Endothelial cell of umbilical vein (primary cell): Measurements from ENCODE around the gene FLNB. TPM values are rescaled to one million over a fixed set of nuclear protein-coding genes. Genes with fewer than 3 reads are reported as not detected.

Experiments
- BruUV-seq: library from RNA; stranded (reverse); fragments of 400-500 nt; replicated peaks from 2 replicates; lab custom pipeline; 2021; lab: Mats Ljungman, UMichigan
- CTCF ChIA-PET: fragments of 300-600, 350-600 bp; sonication (Branson Sonifier 250); formaldehyde crosslinking; loops from one replicate; lab custom pipeline; 2021; ENCODE audit warnings: antibody characterized with exemption, inconsistent platforms; lab: Charles Lee
- POLR2A ChIA-PET: fragments of 300-600, 350-600 bp; sonication (Branson Sonifier 250); formaldehyde crosslinking; loops from one replicate; lab custom pipeline; 2021; ENCODE audit warnings: antibody characterized with exemption, inconsistent platforms; lab: Charles Lee
- DNase-seq: peaks from one replicate; pipeline ENCODE4 v3.0.0-alpha.2; 2011; ENCODE audit warnings: low read depth, low spot score
- FAIRE-seq: peaks from 2 replicates; lab custom pipeline; 2011; peaks lifted over from hg19 to GRCh38; lab: Jason Lieb, UNC
- H2AFZ ChIP-seq: 2 replicates; pipeline ENCODE4 v1.6.0; 2012; ENCODE audit warnings: low read depth, low read length, control low read depth, inconsistent platforms
- H3K27ac ChIP-seq: 2 replicates; pipeline ENCODE4 v1.5.1; 2011; ENCODE audit warnings: low read depth, mild to moderate bottlenecking, control low read depth, low read length, moderate library complexity; ENCODE audit not compliant: insufficient read depth
- H3K27me3 ChIP-seq, 2 experiments: 2 replicates each; pipeline versions ENCODE4 v1.6.0 to v1.6.1; 2011; ENCODE audit warnings: low read length in 2 of 2, mixed read lengths in 1 of 2; ENCODE audit not compliant: control insufficient read depth in 2 of 2, insufficient read depth in 2 of 2
- H3K36me3 ChIP-seq, 2 experiments: 2 replicates in 1 of 2; 3 replicates in 1 of 2; pipeline ENCODE4 v1.5.1; 2011; ENCODE audit warnings: low read length in 2 of 2, mild to moderate bottlenecking in 1 of 2, moderate library complexity in 1 of 2; ENCODE audit not compliant: control insufficient read depth in 2 of 2, insufficient read depth in 2 of 2; ENCODE audit errors: extremely low read depth in 1 of 2
- H3K4me1 ChIP-seq: 3 replicates; pipeline ENCODE4 v1.5.1; 2011; ENCODE audit warnings: mild to moderate bottlenecking, low read length; ENCODE audit not compliant: control insufficient read depth, insufficient read depth; ENCODE audit errors: extremely low read depth
- H3K4me2 ChIP-seq: 2 replicates; pipeline ENCODE4 v1.6.1; 2011; ENCODE audit warnings: low read length, control low read depth, mixed read lengths; ENCODE audit not compliant: insufficient read depth
- H3K4me3 ChIP-seq, 3 experiments: fragments of 200-600 bp in 1 of 3; sonication (generic), shearing (Covaris generic) in 1 of 3; replicated peaks in 1 of 3; 2 replicates each; pipeline ENCODE4 v1.5.1; 2011 to 2016; ENCODE audit warnings: control low read depth in 3 of 3, low read length in 3 of 3, mild to moderate bottlenecking in 2 of 3, inconsistent platforms in 1 of 3, low read depth in 1 of 3, moderate library complexity in 1 of 3; ENCODE audit not compliant: insufficient read depth in 1 of 3
- H3K79me2 ChIP-seq: 2 replicates; pipeline ENCODE4 v1.6.0; 2012; ENCODE audit warnings: low read length, inconsistent platforms; ENCODE audit not compliant: control insufficient read depth, insufficient read depth
- H3K9ac ChIP-seq: replicated peaks from 2 replicates; pipeline ENCODE3; 2011; ENCODE audit warnings: low read length, control low read depth; ENCODE audit not compliant: insufficient read depth; ENCODE audit errors: extremely low read depth
- H3K9me1 ChIP-seq: replicated peaks from 3 replicates; pipeline ENCODE4 v1.6.0; 2011; ENCODE audit warnings: mild to moderate bottlenecking, low read length; ENCODE audit not compliant: control insufficient read depth, insufficient read depth; ENCODE audit errors: extremely low read depth
- H3K9me3 ChIP-seq: replicated peaks from 2 replicates; pipeline ENCODE4 v1.5.1; 2012; ENCODE audit warnings: low read length, inconsistent platforms; ENCODE audit not compliant: control insufficient read depth, insufficient read depth
- H4K20me1 ChIP-seq: replicated peaks from 2 replicates; pipeline ENCODE3; 2011; ENCODE audit warnings: mild to moderate bottlenecking, low read length; ENCODE audit not compliant: control insufficient read depth, insufficient read depth; ENCODE audit errors: extremely low read depth
- EZH2 ChIP-seq: IDR thresholded peaks from 2 replicates; pipeline ENCODE4 v1.6.1; 2012; ENCODE audit warnings: borderline replicate concordance, low read depth, mild to moderate bottlenecking, moderate library complexity, low read length, inconsistent platforms; ENCODE audit not compliant: severe bottlenecking
- FOS ChIP-seq: IDR thresholded peaks from 2 replicates; pipeline ENCODE4 v1.6.1; 2011; ENCODE audit warnings: mild to moderate bottlenecking, low read length, moderate library complexity, borderline replicate concordance; ENCODE audit not compliant: insufficient read depth
- GATA2 ChIP-seq: IDR thresholded peaks from 2 replicates; pipeline ENCODE4 v1.7.0; 2011; ENCODE audit warnings: low read depth, mild to moderate bottlenecking, moderate library complexity, mixed read lengths, low read length; ENCODE audit not compliant: insufficient read length, insufficient read depth
- JUN ChIP-seq: IDR thresholded peaks from 2 replicates; pipeline ENCODE4 v1.6.1; 2011; ENCODE audit warnings: borderline replicate concordance, low read depth; ENCODE audit not compliant: insufficient read length, insufficient read depth
- MYC ChIP-seq: IDR thresholded peaks from one replicate; pipeline ENCODE4 v1.6.1; 2011; ENCODE audit warnings: mild to moderate bottlenecking, low read depth, low read length
- POLR2A ChIP-seq: IDR thresholded peaks from 2 replicates; pipeline ENCODE4 v1.6.1; 2012; ENCODE audit warnings: low read depth, mild to moderate bottlenecking, control low read depth, low read length
- POLR2AphosphoS5 ChIP-seq: IDR thresholded peaks from 2 replicates; pipeline ENCODE4 v1.6.1; 2012; ENCODE audit warnings: low read depth, mild to moderate bottlenecking, control low read depth, low read length, moderate library complexity; ENCODE audit not compliant: insufficient read depth
- dilution Hi-C: fragments of 300-500 bp; cut with MboI; formaldehyde crosslinking; loops from one replicate; pipeline ENCODE4 v1.15.0; 2019; ENCODE audit warnings: low sequenced_read_pairs; ENCODE audit not compliant: extremely low pct_ligation_motif_present
- intact Hi-C: fragments of 100-400 bp; cut with micrococcal nuclease; formaldehyde crosslinking; loops from one replicate; pipeline ENCODE4 v1.10.0; 2022
- polyA plus RNA-seq, 4 experiments: library from polyadenylated mRNA; depleted of rRNA in 3 of 4; stranded (reverse) in 3 of 4; unstranded in 1 of 4; fragments of >200 nt; gene quantifications; 2 replicates each; pipeline versions ENCODE4 v1.2.1 to v1.2.3, GENCODE V29; 2011 to 2012; ENCODE audit warnings: missing spikeins in 1 of 4
- total RNA-seq: library from RNA; stranded (reverse); gene quantifications from 2 replicates; pipeline ENCODE4 v1.2.3, GENCODE V29; 2021
- TF ChIP-seq, protein P1 (sequence below): IDR thresholded peaks from 2 replicates; pipeline ENCODE4 v1.6.1; 2011; ENCODE audit not compliant: insufficient read depth, insufficient read length
- TF ChIP-seq, protein P2 (sequence below), 2 donors: IDR thresholded peaks; 1 replicate in 1 of 2; 2 replicates in 1 of 2; pipeline ENCODE4 v1.5.1; 2011; ENCODE audit warnings: low read length in 2 of 2, mild to moderate bottlenecking in 2 of 2, moderate library complexity in 2 of 2, control low read depth in 1 of 2, inconsistent platforms in 1 of 2, low read depth in 1 of 2; ENCODE audit not compliant: insufficient read depth in 1 of 2; ENCODE audit errors: extremely low read depth in 1 of 2

Gene FLNB
- total and polyA plus RNA-seq, 2 donors (not counting 3 experiments of a cell fraction or from before 2014, with no cell fraction given): 479 to 670 TPM

- POLR2A ChIA-PET: interaction anchor here (0.6 kb wide), 1 partner anchor 44 kb away, joined by 4 read pairs; no protein-coding TSS in a partner anchor
- Histone ChIP-seq H3K4me2 (peak overlapping the region; percentile 3), H3K4me1 (peaks cover 41% of the 10 kb centered on the region), H3K27ac (peak overlapping the region; percentile 76), H3K4me3 (no peak overlapping the region), H3K9me3 (no peaks in the 10 kb centered on the region), H3K79me2 (peaks cover 10% of the 10 kb centered on the region), H2AFZ (no peak overlapping the region), H3K9ac (no peak overlapping the region), H3K36me3 (peaks cover 63 to 67% of the 10 kb centered on the region in 2 experiments), H3K9me1 (no peaks in the 10 kb centered on the region), H3K27me3 (no peaks in the 10 kb centered on the region), H4K20me1 (no peaks in the 10 kb centered on the region)
- CTCF ChIA-PET: no interaction called here
- TF ChIP-seq, protein P1, sequence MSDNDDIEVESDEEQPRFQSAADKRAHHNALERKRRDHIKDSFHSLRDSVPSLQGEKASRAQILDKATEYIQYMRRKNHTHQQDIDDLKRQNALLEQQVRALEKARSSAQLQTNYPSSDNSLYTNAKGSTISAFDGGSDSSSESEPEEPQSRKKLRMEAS: peak; percentile 95
- no peak for TF ChIP-seq GATA2
- TF ChIP-seq FOS: peak; percentile 80
- peak; percentile 92 for TF ChIP-seq MYC
- TF ChIP-seq, protein P2, sequence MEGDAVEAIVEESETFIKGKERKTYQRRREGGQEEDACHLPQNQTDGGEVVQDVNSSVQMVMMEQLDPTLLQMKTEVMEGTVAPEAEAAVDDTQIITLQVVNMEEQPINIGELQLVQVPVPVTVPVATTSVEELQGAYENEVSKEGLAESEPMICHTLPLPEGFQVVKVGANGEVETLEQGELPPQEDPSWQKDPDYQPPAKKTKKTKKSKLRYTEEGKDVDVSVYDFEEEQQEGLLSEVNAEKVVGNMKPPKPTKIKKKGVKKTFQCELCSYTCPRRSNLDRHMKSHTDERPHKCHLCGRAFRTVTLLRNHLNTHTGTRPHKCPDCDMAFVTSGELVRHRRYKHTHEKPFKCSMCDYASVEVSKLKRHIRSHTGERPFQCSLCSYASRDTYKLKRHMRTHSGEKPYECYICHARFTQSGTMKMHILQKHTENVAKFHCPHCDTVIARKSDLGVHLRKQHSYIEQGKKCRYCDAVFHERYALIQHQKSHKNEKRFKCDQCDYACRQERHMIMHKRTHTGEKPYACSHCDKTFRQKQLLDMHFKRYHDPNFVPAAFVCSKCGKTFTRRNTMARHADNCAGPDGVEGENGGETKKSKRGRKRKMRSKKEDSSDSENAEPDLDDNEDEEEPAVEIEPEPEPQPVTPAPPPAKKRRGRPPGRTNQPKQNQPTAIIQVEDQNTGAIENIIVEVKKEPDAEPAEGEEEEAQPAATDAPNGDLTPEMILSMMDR (IDR thresholded peaks at IDR 0.05; ENCODE audit: extremely low read depth in 1 of 2, insufficient read depth in 1 of 2, low read depth in 1 of 2, low read length in 2 of 2): no peak
- TF ChIP-seq POLR2A: peak; percentile 74
- no peak for TF ChIP-seq EZH2
- TF ChIP-seq JUN: peak; percentile 88
- peak; percentile 73 for TF ChIP-seq POLR2AphosphoS5
- TSS peak; percentile 1 for BruUV-seq
- dilution Hi-C loops (no loop called here), intact Hi-C loops (loop anchor here (1.0 to 5.0 kb wide), 3 partner anchors 44 to 189 kb away; no protein-coding TSS in a partner anchor)
- DNase-seq (peak; percentile 96), FAIRE-seq (peak; percentile 98)
These were observed 153.5 kb downstream of the FLNB start for GRCh38 chr3:58161435-58162398.
